GM23248 (cell line): ENCODE results near the gene EEF2.

ENCODE experiments used
- EZH2 ChIP-seq: fragments of 200-600 bp; sonication (generic); IDR thresholded peaks from 2 replicates; pipeline ENCODE4 v1.6.1; 2018; ENCODE audit warnings: antibody characterized with exemption, mild to moderate bottlenecking; ENCODE audit not compliant: insufficient read depth, poor library complexity, severe bottlenecking
- EZH2phosphoT487 ChIP-seq: fragments of 200-600 bp; sonication (generic); IDR thresholded peaks from 2 replicates; pipeline ENCODE4 v1.6.1; 2018; ENCODE audit warnings: antibody characterized with exemption, moderate library complexity, mild to moderate bottlenecking, low read depth; ENCODE audit not compliant: insufficient read depth

DNA sequence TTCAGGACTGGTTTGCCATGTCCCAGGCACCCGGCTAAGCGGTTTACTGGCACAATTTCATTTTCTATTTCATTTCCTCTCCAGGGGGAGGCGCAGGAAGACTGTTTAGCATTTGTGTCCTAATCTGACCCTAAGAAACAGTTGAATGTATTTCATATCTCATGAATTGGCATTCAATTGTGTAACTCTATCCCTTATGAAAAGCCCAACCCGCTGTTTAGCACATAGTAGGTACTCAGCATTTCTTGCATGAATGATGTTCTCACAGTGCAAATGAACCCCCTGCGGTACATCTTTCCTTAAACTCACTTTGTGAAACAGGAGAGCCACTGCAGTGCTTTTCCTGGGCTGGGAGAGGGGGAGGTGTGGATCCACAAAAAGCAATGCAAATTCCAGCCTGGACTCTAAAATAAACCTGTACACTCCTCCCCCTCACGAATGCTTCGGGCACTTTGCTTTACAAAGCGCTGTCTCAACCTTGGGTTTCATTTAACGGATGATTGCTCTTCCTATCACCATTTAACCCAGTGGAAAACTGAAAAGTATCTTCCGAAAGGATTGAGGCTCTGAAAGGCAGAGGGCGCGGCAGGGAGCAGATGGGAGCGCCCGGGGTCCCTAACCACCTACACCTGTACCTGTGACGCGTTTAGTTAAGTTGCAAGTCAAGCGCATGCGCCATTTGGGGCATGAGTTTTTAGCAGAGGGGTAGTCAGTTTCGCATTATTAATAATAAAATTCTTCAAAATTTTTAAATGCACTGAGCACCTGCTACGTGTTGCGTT is 1.2 kb upstream of the EEF2 start:
- TF ChIP-seq EZH2 (no peak), EZH2phosphoT487 (no peak)
